ENCODE measurements around the gene UXS1.
A peak's percentile ranks its signal among the peaks of the same experiment; 100 is the strongest.

UXS1 gene

GRCh38 chr2:106158871-106159270 is 35.2 kb downstream of the UXS1 start:
- peak in 1 of 2 donors; percentile 67 for DNase-seq (ENCODE audit: low spot score in 2 of 2)
- H3K4me3 Mint-ChIP-seq: peak overlapping the region; percentile 80
- peaks cover 52% of the 10 kb centered on the region for H3K36me3 Mint-ChIP-seq
- ATAC-seq: peak; percentile 31
- H3K4me1 Mint-ChIP-seq: peaks cover 52% of the 10 kb centered on the region
- H3K9me3 Mint-ChIP-seq: peaks cover 2% of the 10 kb centered on the region
- peak overlapping the region; percentile 93 for H3K27ac Mint-ChIP-seq

- Mint-ChIP-seq H3K9me3 (peaks cover 9% of the 10 kb centered on the region), H3K4me1 (peaks cover 56% of the 10 kb centered on the region), H3K27ac (peak overlapping the region; percentile 93), H3K36me3 (peaks cover 50% of the 10 kb centered on the region), H3K4me3 (peak overlapping the region; percentile 80)
- DNase-seq (ENCODE audit: low spot score in 2 of 2) (no peak), ATAC-seq (no peak)
Observed at GRCh38 chr2:106158131-106158530, 36.0 kb downstream of the UXS1 start.

DNA sequence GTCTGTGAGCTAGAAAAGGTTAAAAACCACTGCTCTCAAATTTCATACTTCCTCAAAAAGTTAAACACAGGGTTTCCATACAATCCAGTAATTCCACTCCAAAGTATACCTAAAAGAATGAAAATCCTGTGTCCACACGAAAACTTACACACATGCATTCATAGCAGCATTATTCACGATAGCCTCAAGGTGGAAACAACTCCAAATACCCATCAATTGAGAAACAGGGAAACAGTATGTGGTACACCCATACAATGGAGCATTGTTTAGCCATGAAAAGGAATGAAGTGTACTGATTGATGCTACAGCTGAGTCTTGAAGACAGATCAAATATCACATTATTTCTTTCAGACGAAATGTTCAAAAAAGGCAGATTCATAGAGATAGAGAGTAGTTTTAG is 36.7 kb downstream of the UXS1 start:
- peaks cover 13% of the 10 kb centered on the region for H3K9me3 Mint-ChIP-seq
- H3K27ac Mint-ChIP-seq: peak overlapping the region; percentile 6
- H3K4me3 Mint-ChIP-seq: no peak overlapping the region
- peaks cover 49% of the 10 kb centered on the region for H3K36me3 Mint-ChIP-seq
- ATAC-seq (no peak), DNase-seq (ENCODE audit: low spot score in 2 of 2) (no peak)
- peaks cover 63% of the 10 kb centered on the region for H3K4me1 Mint-ChIP-seq

- no peak for ATAC-seq
- Mint-ChIP-seq H3K36me3 (peaks cover 55% of the 10 kb centered on the region), H3K27ac (no peak overlapping the region), H3K9me3 (peaks cover 16% of the 10 kb centered on the region), H3K4me3 (no peak overlapping the region), H3K4me1 (peaks cover 65% of the 10 kb centered on the region)
- DNase-seq (ENCODE audit: low spot score in 2 of 2): no peak
Observed at GRCh38 chr2:106156305-106157296, 37.5 kb downstream of the UXS1 start.

DNA sequence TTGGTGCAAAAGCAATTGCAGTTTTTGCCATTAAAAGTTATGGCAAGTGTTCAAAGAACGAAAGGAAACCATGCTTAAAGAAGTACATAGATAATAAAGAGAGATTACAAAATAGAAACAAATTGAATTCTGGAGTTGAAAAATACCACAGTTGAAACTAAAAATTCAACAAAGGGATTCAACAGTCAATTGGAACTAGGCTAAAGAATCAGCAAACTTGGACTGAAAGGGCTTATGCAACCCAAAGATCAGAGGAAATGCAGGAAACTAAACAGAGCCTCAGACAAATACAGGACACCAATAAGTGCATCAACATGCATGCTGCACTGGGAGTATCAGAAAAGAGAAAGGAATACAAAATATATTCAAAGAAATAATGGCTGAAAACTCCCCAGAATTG is 40.3 kb downstream of the UXS1 start:
- no peak overlapping the region for H3K27ac Mint-ChIP-seq
- H3K4me1 Mint-ChIP-seq: peaks cover 37% of the 10 kb centered on the region
- no peak overlapping the region for H3K4me3 Mint-ChIP-seq
- peaks cover 16% of the 10 kb centered on the region for H3K9me3 Mint-ChIP-seq
- ATAC-seq (no peak), DNase-seq (ENCODE audit: low spot score in 2 of 2) (no peak)
- H3K36me3 Mint-ChIP-seq: peaks cover 53% of the 10 kb centered on the region

- DNase-seq (ENCODE audit: low spot score in 2 of 2) (no peak), ATAC-seq (peak; percentile 70)
- H3K9me3 Mint-ChIP-seq: peaks cover 3% of the 10 kb centered on the region
- H3K36me3 Mint-ChIP-seq: peaks cover 61% of the 10 kb centered on the region
- H3K4me3 Mint-ChIP-seq: peak overlapping the region; percentile 38
- H3K27ac Mint-ChIP-seq: peak overlapping the region; percentile 80
- H3K4me1 Mint-ChIP-seq: peaks cover 48% of the 10 kb centered on the region
Observed at GRCh38 chr2:106147665-106148064, 46.4 kb downstream of the UXS1 start.

DNA sequence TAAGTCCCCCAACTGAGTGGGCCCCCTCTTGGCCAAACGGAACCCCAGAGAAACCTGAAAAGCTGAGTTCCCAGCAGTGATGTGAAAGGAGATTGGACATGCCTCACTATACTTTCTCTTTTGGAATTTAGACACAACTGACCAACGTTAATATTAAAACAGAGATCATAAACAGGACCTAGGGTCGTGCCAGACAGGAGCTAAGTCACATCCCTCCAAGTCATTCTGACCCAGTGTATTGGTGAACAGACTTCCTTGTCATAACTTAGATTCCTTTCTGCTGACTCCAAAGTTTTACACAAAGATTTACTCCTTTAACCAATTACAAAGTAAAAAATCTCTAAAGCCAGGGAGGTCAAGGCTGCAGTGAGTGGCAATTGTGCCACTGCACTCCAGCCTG is 46.9 kb downstream of the UXS1 start:
- H3K36me3 Mint-ChIP-seq: peaks cover 61% of the 10 kb centered on the region
- no peak for ATAC-seq
- H3K4me1 Mint-ChIP-seq: peaks cover 48% of the 10 kb centered on the region
- H3K9me3 Mint-ChIP-seq: peaks cover under 1% of the 10 kb centered on the region
- peak overlapping the region; percentile 38 for H3K4me3 Mint-ChIP-seq
- H3K27ac Mint-ChIP-seq: peak overlapping the region; percentile 80
- DNase-seq (ENCODE audit: low spot score in 2 of 2): no peak

GRCh38 chr2:106144621-106145331 is 49.3 kb downstream of the UXS1 start:
- peak in 1 of 2 donors; percentile 78 for DNase-seq (ENCODE audit: low spot score in 2 of 2)
- Mint-ChIP-seq H3K36me3 (peaks cover 66% of the 10 kb centered on the region), H3K4me1 (peaks cover 64% of the 10 kb centered on the region), H3K4me3 (peak overlapping the region; percentile 55), H3K27ac (peak overlapping the region; percentile 90), H3K9me3 (no peaks in the 10 kb centered on the region)
- peak; percentile 89 for ATAC-seq

GRCh38 chr2:106143495-106144215 is 50.4 kb downstream of the UXS1 start:
- Mint-ChIP-seq H3K4me3 (peak overlapping the region; percentile 55), H3K9me3 (no peaks in the 10 kb centered on the region), H3K4me1 (peaks cover 75% of the 10 kb centered on the region), H3K36me3 (peaks cover 58% of the 10 kb centered on the region), H3K27ac (peak overlapping the region; percentile 90)
- ATAC-seq (no peak), DNase-seq (ENCODE audit: low spot score in 2 of 2) (no peak)

- ATAC-seq (no peak), DNase-seq (ENCODE audit: low spot score in 2 of 2) (no peak)
- H3K4me1 Mint-ChIP-seq: peaks cover 78% of the 10 kb centered on the region
- peaks cover 61% of the 10 kb centered on the region for H3K36me3 Mint-ChIP-seq
- H3K4me3 Mint-ChIP-seq: no peak overlapping the region
- no peaks in the 10 kb centered on the region for H3K9me3 Mint-ChIP-seq
- peak overlapping the region; percentile 90 for H3K27ac Mint-ChIP-seq
Observed at GRCh38 chr2:106142683-106143082, 51.4 kb downstream of the UXS1 start.

- DNase-seq (ENCODE audit: low spot score in 2 of 2) (no peak), ATAC-seq (peak; percentile 35)
- peak overlapping the region; percentile 48 for H3K27ac Mint-ChIP-seq
- peak overlapping the region; percentile 0 for H3K4me3 Mint-ChIP-seq
- H3K9me3 Mint-ChIP-seq: no peaks in the 10 kb centered on the region
- peaks cover 61% of the 10 kb centered on the region for H3K36me3 Mint-ChIP-seq
- peaks cover 69% of the 10 kb centered on the region for H3K4me1 Mint-ChIP-seq
Observed at GRCh38 chr2:106140913-106141312, 53.2 kb downstream of the UXS1 start.

DNA sequence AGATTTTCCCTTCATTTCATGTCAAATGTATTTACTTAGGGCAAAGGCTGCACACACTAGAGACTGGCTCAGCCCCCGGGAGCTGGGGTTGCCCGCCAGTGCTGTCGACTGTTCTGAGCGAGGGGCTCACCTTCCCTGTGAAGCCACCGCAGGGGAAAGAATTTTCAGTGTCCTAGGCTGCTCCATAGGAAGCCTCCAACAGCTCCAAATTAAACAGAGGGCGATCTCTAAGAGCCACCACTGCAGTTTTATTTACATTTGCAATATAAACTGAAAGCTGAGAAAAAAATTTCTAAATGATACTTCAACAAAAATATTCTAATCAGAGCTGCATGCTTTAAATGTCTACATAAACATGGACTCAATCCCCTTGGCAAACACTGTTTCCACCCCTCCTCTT is 54.0 kb downstream of the UXS1 start:
- Mint-ChIP-seq H3K4me3 (peak overlapping the region; percentile 64), H3K27ac (peak overlapping the region; percentile 48), H3K9me3 (no peaks in the 10 kb centered on the region)

DNA sequence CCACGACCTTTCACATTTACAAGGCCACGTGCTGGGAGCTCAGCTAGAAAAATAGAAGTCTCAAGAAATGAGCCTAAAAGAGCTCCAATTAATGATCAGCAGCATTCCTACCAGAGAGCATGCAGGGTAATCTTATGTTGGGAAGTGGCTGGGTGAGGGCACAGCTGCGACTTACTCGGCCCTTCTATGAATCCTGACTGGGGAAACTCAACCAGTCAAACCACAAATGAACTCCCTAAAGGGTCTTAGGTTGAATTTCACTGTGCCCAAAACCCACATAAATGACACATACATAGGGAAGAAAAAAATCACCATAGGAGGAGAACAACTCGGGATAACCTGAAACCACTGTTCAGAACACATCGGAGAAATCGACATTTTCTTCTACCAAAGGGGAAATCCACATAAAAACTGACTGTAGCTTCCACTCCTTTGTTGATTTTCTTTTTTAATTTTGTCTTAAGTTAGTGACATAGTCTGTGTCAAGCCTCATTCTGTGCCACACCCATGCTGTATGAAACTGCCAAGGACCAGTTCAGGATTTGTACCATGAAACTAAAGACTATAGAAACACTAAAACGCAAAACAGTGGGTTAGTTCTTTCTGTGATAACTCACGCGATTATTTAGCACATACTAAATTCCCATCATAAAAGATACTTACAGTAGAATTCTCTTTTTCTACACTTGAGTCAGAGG is 54.7 kb downstream of the UXS1 start:
- Mint-ChIP-seq H3K36me3 (peaks cover 51% of the 10 kb centered on the region), H3K9me3 (no peaks in the 10 kb centered on the region), H3K4me1 (peaks cover 57% of the 10 kb centered on the region), H3K4me3 (peak overlapping the region; percentile 64), H3K27ac (peak overlapping the region; percentile 57)
- DNase-seq (ENCODE audit: low spot score in 2 of 2) (no peak), ATAC-seq (no peak)

More for the DNA sequence above, 54.0 kb downstream of the UXS1 start:
- H3K4me1 Mint-ChIP-seq: peaks cover 64% of the 10 kb centered on the region
- no peak for DNase-seq (ENCODE audit: low spot score in 2 of 2)
- peaks cover 58% of the 10 kb centered on the region for H3K36me3 Mint-ChIP-seq
- ATAC-seq: no peak

- Mint-ChIP-seq H3K4me1 (peaks cover 52% of the 10 kb centered on the region), H3K27ac (peak overlapping the region; percentile 57), H3K9me3 (no peaks in the 10 kb centered on the region), H3K36me3 (peaks cover 44% of the 10 kb centered on the region), H3K4me3 (peak overlapping the region; percentile 64)
- ATAC-seq (no peak), DNase-seq (ENCODE audit: low spot score in 2 of 2) (no peak)
Observed at GRCh38 chr2:106138543-106139237, 55.4 kb downstream of the UXS1 start.
